Stimulated activated naive B cell treated with anti-CD40 and anti-IgM and Interleukin-4, amounts not matched to agents 10 μg/mL and 1 μg/mL and 100 μg/mL, for 72 hours (primary cell): ENCODE results near the gene IZUMO1.

Experiments used
- ATAC-seq, 2 donors: fragments of 150-1000 bp; cut with Tn5 transposase; replicated peaks; 2 replicates each; pipeline ENCODE4 v1.10.0; 2021; ENCODE audit warnings: moderate library complexity in 1 of 2
- DNase-seq: peaks from one replicate; pipeline ENCODE4 v3.0.0; 2021
- H3K27ac Mint-ChIP-seq: one replicate; pipeline ENCODE4 v1.8.0; 2022; ENCODE audit warnings: mild to moderate bottlenecking, mixed read lengths
- H3K27me3 Mint-ChIP-seq, 2 donors: one replicate each; pipeline ENCODE4 v1.8.0; 2022; ENCODE audit warnings: mixed read lengths in 2 of 2
- H3K36me3 Mint-ChIP-seq, 2 donors: one replicate each; pipeline ENCODE4 v1.8.0; 2022; ENCODE audit warnings: mixed read lengths in 2 of 2, mild to moderate bottlenecking in 1 of 2
- H3K4me1 Mint-ChIP-seq, 2 donors: one replicate each; pipeline ENCODE4 v1.8.0; 2022; ENCODE audit warnings: mixed read lengths in 2 of 2, mild to moderate bottlenecking in 1 of 2
- H3K4me3 Mint-ChIP-seq, 2 donors: one replicate each; pipeline ENCODE4 v1.8.0; 2022; ENCODE audit warnings: mild to moderate bottlenecking in 2 of 2, mixed read lengths in 2 of 2, moderate library complexity in 1 of 2
- H3K9me3 Mint-ChIP-seq, 2 donors: one replicate each; pipeline ENCODE4 v1.8.0; 2022; ENCODE audit warnings: mixed read lengths in 2 of 2, mild to moderate bottlenecking in 1 of 2

IZUMO1 gene

DNA sequence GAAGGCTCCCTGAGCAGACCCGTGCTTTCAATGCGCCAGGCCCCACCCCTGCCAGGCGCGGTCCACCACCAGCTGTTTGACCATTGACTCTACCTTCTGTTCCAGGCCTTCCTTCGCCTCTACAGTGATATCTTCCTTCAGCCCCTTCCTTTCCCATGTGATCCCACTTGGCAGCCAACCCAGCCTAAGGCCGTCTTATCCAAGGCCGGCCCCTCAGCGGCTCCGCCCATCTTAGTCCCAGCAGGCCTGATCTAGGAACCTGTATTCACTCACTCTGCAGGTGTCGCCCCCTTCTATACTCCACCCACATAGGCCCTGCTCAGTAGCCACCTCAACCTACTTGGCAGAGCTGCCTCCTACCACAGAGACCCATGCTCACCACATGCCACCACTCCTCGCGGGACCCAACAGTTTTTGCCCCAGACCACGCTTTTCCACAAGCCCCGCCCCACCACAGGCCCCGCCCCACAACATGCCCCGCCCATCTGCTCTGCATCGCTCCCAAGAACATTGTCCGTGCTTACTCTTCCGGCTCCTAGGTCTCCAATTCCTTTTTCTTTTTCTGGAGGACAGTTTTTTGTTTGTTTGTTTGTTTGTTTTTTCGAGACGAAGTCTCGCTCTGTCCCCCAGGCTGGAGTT, 9.2 kb downstream of the IZUMO1 start:
- ATAC-seq (no peak), DNase-seq (no peak)
- Mint-ChIP-seq H3K4me3 (no peak overlapping the region), H3K4me1 (peaks cover 14 to 18% of the 10 kb centered on the region in 2 donors), H3K9me3 (peaks cover 0 to 2% of the 10 kb centered on the region in 2 donors), H3K36me3 (peaks cover 0 to 1% of the 10 kb centered on the region in 2 donors), H3K27me3 (peaks cover 25 to 38% of the 10 kb centered on the region in 2 donors), H3K27ac (peak overlapping the region; percentile 62)

DNA sequence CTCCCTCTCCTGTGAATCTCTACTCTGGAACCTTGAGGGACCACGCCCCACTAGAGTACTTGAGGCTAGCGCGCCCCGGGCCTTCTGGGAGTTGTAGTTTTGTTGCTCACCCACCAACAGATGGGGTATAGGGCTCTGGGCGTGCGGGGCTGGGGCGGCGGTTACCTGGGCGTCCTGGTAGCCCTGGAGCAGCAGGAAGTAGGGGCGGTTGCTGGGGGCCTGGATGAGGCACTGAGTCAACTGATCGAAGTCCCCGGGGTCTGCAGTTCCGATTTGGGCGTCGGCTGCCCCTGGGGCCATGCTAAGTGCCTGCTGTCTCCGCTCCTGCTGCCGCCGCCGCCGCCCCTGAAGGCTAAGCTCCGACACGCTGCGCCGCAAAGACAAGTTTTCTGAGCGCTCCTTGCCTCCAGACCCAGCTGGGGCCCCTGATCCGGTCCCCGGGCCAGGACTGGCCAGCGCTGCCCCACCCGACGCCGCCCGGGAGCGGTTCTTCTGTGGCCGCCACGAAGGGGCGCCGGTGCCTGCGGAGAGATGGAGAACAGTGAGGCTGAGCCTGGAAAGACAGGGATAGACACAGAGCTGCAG, 11.6 kb downstream of the IZUMO1 start:
- H3K27ac Mint-ChIP-seq = no peak overlapping the region
- ATAC-seq (no peak), DNase-seq (no peak)
- H3K4me3 Mint-ChIP-seq = no peak overlapping the region
- H3K4me1 Mint-ChIP-seq = peaks cover 9 to 13% of the 10 kb centered on the region in 2 donors
- peaks cover 11 to 28% of the 10 kb centered on the region in 2 donors for H3K27me3 Mint-ChIP-seq
- H3K9me3 Mint-ChIP-seq = peaks cover 0 to 7% of the 10 kb centered on the region in 2 donors
- H3K36me3 Mint-ChIP-seq = no peaks in the 10 kb centered on the region

DNA sequence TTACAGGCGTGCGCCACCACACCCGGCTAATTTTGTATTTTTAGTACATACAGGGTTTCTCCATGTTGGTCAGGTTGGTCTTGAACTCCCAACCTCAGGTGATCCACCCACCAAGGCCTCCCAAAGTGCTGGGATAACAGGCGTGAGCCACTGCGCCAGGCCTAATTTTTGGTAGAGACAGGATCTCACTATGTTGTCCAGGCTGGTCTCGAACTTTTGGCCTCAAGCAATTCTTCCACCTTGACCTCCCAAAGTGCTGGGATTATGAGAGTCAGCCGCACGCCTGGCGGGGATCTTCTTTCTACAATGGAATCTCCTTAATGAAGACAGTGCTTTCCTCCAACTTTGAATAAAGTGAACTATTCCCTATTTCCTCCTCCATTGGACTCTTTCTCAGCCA, 12.1 kb downstream of the IZUMO1 start:
- Mint-ChIP-seq H3K9me3 (peaks cover 0 to 7% of the 10 kb centered on the region in 2 donors), H3K27ac (no peak overlapping the region), H3K36me3 (no peaks in the 10 kb centered on the region), H3K4me1 (peaks cover 6 to 8% of the 10 kb centered on the region in 2 donors), H3K4me3 (no peak overlapping the region), H3K27me3 (peaks cover 6 to 23% of the 10 kb centered on the region in 2 donors)
- ATAC-seq (no peak), DNase-seq (no peak)

DNA sequence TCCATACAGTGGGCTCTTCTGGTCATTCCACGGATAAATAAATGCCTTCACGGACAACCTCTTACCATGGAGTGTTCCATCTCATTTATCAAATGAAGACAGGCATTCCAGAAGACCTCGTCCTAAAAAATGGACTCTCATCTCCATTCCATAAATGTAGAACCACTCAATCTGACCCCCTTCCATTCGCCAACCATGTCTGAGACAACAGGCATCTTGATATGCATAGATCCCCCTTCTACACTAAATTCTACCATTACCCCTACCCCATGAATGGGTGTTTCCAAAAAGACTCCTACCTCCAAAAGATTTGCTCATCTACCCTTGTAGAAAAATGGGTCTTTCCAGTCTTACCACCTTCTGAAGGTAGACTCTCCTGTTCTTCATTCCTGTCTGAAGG, 15.3 kb downstream of the IZUMO1 start:
- H3K4me1 Mint-ChIP-seq = peaks cover 3 to 6% of the 10 kb centered on the region in 2 donors
- peaks cover 6 to 20% of the 10 kb centered on the region in 2 donors for H3K27me3 Mint-ChIP-seq
- no peak overlapping the region for H3K4me3 Mint-ChIP-seq
- peaks cover 3 to 8% of the 10 kb centered on the region in 2 donors for H3K36me3 Mint-ChIP-seq
- ATAC-seq (no peak), DNase-seq (no peak)
- H3K9me3 Mint-ChIP-seq = peaks cover 3 to 8% of the 10 kb centered on the region in 2 donors
- H3K27ac Mint-ChIP-seq = no peak overlapping the region

DNA sequence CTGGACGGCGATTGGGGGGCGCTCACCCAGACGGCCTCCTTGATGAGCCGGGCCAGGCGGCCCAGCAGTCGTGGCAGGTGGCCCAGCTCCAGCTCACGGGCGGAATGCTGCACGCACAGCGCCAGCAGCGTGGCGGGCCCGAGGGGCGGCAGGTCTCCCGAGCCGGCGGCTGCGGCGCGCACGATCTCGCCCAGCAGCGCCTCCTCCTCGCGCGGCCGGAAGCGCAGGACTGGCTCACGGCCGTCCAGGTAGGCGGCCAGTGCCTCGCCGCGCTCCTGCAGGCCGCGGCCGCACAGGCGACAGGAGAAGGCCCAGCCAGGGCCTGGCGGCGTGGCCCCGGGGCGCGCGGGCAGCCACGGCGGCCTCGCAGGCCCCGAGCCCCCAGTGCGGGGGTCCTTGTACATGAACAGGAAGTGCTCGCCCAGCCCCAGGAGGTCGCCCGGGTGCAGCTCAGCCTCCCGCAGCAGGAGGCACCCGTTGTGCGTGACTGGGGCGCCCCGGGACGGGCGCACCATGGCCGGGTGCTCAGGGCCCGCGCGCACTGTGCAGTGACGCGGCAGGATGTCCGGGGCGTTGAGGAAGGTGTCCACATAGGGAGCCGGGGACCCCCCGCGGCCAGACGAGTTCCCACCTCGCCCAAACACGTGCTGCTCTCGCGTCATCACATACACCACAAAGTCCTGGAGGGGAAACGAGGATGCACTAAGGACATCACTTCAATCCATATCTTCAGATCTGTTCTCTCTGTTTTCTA, 17.6 kb downstream of the IZUMO1 start:
- H3K9me3 Mint-ChIP-seq = peaks cover 16 to 20% of the 10 kb centered on the region in 2 donors
- ATAC-seq = no peak
- peaks cover 6 to 20% of the 10 kb centered on the region in 2 donors for H3K27me3 Mint-ChIP-seq
- no peak overlapping the region for H3K27ac Mint-ChIP-seq
- DNase-seq = no peak
- H3K36me3 Mint-ChIP-seq = peaks cover 13 to 20% of the 10 kb centered on the region in 2 donors
- H3K4me1 Mint-ChIP-seq = peaks cover 16 to 21% of the 10 kb centered on the region in 2 donors
- H3K4me3 Mint-ChIP-seq = no peak overlapping the region

DNA sequence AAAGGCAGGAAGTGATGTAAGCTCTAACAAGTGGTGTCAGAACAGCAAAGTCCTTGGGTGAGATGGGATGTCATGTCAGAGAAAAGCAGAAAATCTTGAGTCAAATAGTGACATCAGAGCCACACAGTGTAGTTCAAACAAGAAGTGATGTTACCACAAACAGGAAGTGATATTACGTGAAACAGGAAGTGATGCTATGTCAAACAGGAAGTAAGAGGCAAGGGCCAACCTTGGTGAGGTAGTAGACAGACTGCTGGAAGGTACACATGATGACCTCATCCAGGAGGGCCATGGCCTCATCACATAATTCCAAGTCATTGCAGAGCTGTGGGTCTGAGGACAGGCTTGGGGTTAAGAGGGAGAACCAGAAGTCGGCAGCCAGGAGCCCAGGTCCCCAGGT, 20.2 kb downstream of the IZUMO1 start:
- H3K27ac Mint-ChIP-seq = peak overlapping the region; percentile 93
- peaks cover 0 to 4% of the 10 kb centered on the region in 2 donors for H3K27me3 Mint-ChIP-seq
- DNase-seq = no peak
- peak; percentile 77 to 78 for ATAC-seq
- H3K9me3 Mint-ChIP-seq = peaks cover 16 to 19% of the 10 kb centered on the region in 2 donors
- H3K36me3 Mint-ChIP-seq = peaks cover 13 to 20% of the 10 kb centered on the region in 2 donors
- peak overlapping the region in 1 of 2 donors; percentile 63 for H3K4me3 Mint-ChIP-seq
- H3K4me1 Mint-ChIP-seq = peaks cover 16 to 21% of the 10 kb centered on the region in 2 donors

DNA sequence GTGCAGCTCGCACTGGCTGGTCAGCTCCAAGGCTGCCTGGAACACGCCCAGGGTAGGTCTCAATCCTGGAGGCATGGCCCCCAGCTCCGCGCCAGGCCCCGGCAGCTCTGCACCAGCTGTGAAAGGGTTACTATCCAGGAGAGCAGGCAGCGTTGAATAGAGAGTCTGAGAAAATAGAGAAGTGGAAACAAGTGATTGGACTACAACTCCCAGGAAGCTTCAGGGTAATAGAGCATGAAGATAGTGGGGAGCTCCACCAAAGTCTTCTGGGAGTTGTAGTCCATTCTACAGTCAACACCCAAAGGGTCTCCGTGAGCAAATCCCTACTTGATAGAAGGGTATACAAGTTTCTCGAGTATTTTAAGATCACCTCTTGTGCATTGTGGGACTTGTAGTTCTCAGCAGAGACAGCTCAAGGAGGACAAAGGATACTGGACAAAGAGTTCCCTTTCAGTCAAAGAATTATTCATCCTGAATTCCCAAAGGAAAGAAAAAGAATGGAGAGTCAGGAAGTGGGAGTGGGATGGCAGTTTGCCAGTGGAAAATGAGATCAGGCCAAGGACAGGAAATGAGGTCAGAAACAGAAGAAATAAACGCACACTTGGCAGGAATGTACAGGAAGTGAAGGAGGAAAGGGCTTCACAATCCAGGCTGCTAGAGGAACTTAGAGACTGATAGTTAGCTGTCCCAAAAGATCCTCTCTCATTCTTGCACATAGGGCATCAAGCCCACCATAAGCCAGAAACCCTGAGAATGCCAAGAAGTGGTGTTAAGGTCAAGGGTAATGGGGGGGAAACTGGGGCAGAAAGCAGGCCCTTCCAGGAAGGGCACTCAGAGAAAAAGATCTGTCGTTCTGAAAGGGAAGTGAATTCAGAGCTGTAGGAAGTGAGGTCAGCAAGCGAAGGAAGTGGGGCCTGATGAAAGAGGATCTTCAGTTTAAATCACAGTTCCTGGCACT, 21.6 kb downstream of the IZUMO1 start:
- Mint-ChIP-seq H3K27ac (peak overlapping the region; percentile 88), H3K4me3 (peak overlapping the region; percentile 18 to 53), H3K27me3 (no peaks in the 10 kb centered on the region), H3K9me3 (peaks cover 15 to 16% of the 10 kb centered on the region in 2 donors), H3K36me3 (peaks cover 13 to 20% of the 10 kb centered on the region in 2 donors), H3K4me1 (peaks cover 18 to 34% of the 10 kb centered on the region in 2 donors)
- peak; percentile 46 for DNase-seq
- ATAC-seq = peak; percentile 64 to 68

DNA sequence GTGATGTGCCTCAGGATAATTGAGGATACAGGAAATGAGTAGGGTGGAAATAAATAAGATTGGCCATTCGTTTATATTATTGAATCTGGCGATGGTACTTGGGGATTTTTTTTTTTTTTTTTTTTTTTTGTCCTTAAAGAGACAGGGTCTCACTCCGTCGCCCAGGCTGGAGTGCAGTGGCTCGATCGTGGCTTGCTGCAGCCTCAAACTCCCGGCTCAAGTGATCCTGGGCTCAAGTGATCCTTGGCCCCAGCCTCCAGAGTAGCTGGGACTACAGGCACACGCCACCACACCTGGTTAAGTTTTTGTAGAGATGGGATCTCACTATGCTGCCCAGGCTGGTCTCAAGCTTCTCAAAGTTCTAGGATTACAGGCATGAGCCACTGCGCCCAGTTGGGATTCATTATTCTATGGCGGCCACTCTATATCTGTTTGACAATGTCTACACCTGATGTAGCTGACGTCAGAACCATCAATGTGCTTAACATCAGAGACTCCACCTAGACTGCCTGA, 24.5 kb downstream of the IZUMO1 start:
- no peak overlapping the region for H3K4me3 Mint-ChIP-seq
- H3K36me3 Mint-ChIP-seq = peaks cover 13 to 20% of the 10 kb centered on the region in 2 donors
- H3K27ac Mint-ChIP-seq = no peak overlapping the region
- peaks cover 15 to 16% of the 10 kb centered on the region in 2 donors for H3K9me3 Mint-ChIP-seq
- H3K27me3 Mint-ChIP-seq = no peaks in the 10 kb centered on the region
- ATAC-seq (no peak), DNase-seq (no peak)
- peaks cover 18 to 34% of the 10 kb centered on the region in 2 donors for H3K4me1 Mint-ChIP-seq

DNA sequence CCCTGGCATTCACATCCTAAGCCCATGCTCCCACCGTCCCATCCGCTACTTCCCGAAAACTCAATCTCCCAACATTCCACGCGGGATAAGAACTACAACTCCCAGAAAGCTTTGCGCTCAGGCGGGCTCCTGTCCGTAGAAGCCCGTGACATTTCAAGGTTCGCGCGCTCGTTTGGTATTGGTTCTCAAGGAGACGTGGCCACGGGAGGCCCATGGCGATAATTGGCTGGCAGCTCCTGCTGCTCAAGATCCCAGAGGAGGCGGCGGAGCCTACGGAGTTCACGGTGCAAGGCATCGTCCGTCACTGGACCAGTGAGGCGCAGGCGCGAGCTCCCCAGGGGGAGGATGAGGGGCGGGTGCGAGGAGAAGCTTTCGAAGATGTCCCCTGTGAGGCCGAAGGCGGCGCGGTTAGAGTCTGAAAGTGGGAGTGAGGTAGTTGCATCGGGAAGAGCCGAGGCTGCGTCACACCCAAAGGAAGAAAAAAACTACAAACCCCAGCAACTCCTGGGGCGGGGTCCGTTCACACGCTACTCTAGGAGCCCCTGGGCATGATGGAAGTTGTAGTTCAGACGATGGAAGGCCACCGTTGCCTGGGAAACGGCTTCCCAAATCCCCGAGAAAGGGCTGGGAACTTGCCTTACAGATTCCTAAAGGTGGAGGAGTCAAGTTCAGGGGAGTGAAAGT, 26.0 kb downstream of the IZUMO1 start:
- DNase-seq = peak; percentile 92
- Mint-ChIP-seq H3K4me1 (peaks cover 11 to 26% of the 10 kb centered on the region in 2 donors), H3K4me3 (peak overlapping the region; percentile 92 to 96)

DNA sequence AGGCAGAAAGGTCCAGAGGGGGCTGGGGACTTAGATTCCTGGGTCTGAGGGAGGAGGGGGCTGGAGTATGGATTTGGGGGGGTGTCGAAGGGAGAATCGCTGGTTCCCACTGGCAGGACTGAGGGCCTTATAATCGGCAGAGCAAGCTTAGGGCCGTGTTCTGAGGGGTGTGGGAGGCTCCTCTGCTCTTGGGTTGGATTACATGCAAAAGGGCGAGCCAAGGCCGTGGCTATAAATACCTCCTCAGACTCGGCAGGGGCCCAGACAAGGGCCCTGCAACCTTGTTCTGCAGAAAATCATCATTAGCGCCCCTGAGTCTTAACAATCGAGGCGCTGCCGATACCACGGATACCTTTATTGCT, 26.5 kb downstream of the IZUMO1 start:
- Mint-ChIP-seq H3K27ac (no peak overlapping the region), H3K27me3 (no peaks in the 10 kb centered on the region), H3K4me3 (peak overlapping the region; percentile 92 to 96), H3K9me3 (peaks cover 6% of the 10 kb centered on the region in 2 donors), H3K4me1 (peaks cover 8 to 27% of the 10 kb centered on the region in 2 donors), H3K36me3 (peaks cover 4 to 5% of the 10 kb centered on the region in 2 donors)
- ATAC-seq (peak; percentile 24 to 30), DNase-seq (no peak)

More for the DNA sequence above, 26.0 kb downstream of the IZUMO1 start:
- Mint-ChIP-seq H3K27ac (peak overlapping the region; percentile 98), H3K9me3 (peaks cover 9 to 10% of the 10 kb centered on the region in 2 donors), H3K36me3 (peaks cover 7 to 9% of the 10 kb centered on the region in 2 donors), H3K27me3 (no peaks in the 10 kb centered on the region)
- peak; percentile 90 to 93 for ATAC-seq

DNA sequence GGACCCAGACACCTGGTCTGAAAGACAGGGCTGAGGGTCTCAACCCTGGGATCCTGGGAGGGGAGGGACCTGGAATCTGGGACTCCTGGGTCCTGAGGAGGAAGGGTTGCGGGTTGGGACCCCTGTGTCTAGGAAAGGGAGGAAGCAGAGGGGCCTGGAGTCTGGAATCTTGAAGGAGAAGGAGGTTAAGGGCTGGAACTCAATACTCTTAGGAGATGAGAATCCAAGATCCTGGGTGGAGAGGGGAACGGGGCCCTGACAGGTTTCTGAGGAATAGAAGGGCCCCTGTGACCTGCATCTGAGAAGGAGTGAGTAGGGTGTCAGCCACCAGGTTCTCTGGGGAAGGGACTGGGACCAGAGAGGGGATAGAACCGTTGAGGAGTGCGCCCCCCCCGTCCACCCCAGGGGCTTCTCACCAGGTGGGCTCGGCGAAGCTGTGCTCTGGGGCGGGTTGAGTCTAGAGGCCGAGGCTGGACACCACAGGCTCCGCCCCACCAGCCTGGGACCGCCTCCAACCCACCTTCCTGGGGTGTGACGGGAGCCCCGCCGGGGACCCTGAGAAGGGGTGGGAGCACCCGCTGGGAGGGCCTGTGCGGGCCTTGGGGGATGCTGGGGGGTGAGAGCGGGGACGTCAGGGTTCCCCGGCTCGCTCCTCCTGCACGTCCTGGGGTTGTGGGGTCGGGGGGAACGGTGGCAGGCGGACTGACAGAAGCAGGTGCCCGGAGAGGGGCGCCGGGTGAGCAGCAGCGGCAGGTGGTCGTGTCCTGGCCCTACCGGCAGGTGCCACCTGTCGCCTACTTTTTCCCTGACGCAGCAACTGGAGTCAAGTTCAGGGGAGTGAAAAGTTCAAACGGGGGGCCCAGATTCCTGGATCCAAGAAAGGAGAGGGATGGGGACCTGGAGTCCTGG, 27.2 kb downstream of the IZUMO1 start, which contains the start of gene MAMSTR:
TSS of gene MAMSTR (minus strand) at position 463 of the 909 bp plus-strand sequence. CDS start 694 bp downstream, outside the sequence.
- no peaks in the 10 kb centered on the region for H3K9me3 Mint-ChIP-seq
- peak within 1 kb of the TSS; percentile 92 to 96 for H3K4me3 Mint-ChIP-seq
- H3K36me3 Mint-ChIP-seq = no peaks in the 10 kb centered on the region
- H3K4me1 Mint-ChIP-seq = peaks cover 5 to 27% of the 10 kb centered on the region in 2 donors
- ATAC-seq = no peak
- no peak for DNase-seq
- no peaks in the 10 kb centered on the region for H3K27me3 Mint-ChIP-seq
- peak within 1 kb of the TSS; percentile 98 for H3K27ac Mint-ChIP-seq

DNA sequence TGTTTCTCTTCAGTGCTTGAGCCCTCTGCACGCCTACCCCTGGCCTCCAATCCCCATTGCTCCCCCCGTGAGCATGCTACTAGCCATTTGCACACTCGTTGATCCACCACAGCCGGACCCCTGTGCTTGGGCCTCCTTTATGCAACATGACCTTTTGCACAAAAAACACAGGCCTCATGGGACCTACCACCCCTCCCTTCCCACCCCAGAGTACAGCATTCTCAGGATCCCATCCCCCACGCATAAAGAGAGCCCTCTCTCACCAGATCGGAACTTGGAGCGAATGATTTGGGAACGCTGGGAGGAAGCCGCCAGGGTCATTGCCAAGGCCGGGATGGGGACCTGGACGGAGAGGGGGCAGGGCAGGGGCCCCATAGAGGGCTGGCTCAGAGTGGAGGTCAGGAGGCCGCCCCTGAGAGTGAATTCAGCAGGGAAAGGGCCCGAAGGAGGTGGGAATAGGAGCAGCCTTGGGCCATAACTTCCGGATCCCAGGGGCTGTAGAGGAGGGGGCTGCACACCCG, 27.9 kb downstream of the IZUMO1 start:
- H3K9me3 Mint-ChIP-seq = no peaks in the 10 kb centered on the region
- H3K27ac Mint-ChIP-seq = no peak overlapping the region
- no peak overlapping the region for H3K4me3 Mint-ChIP-seq
- H3K36me3 Mint-ChIP-seq = no peaks in the 10 kb centered on the region
- no peaks in the 10 kb centered on the region for H3K27me3 Mint-ChIP-seq
- no peak for DNase-seq
- peaks cover 7 to 27% of the 10 kb centered on the region in 2 donors for H3K4me1 Mint-ChIP-seq
- no peak for ATAC-seq
